ENCODE results near the gene CHD5.

- TF ChIP-seq, protein P1, sequence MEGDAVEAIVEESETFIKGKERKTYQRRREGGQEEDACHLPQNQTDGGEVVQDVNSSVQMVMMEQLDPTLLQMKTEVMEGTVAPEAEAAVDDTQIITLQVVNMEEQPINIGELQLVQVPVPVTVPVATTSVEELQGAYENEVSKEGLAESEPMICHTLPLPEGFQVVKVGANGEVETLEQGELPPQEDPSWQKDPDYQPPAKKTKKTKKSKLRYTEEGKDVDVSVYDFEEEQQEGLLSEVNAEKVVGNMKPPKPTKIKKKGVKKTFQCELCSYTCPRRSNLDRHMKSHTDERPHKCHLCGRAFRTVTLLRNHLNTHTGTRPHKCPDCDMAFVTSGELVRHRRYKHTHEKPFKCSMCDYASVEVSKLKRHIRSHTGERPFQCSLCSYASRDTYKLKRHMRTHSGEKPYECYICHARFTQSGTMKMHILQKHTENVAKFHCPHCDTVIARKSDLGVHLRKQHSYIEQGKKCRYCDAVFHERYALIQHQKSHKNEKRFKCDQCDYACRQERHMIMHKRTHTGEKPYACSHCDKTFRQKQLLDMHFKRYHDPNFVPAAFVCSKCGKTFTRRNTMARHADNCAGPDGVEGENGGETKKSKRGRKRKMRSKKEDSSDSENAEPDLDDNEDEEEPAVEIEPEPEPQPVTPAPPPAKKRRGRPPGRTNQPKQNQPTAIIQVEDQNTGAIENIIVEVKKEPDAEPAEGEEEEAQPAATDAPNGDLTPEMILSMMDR (IDR thresholded peaks at IDR 0.05): no peak
- no peak for TF ChIP-seq ZFX (IDR thresholded peaks at IDR 0.05; ENCODE audit: borderline replicate concordance)
These were observed 38.5 kb downstream of the CHD5 start for GRCh38 chr1:6141592-6141991.
